ENCODE results near the gene TTLL12.

Gene TTLL12

DNA sequence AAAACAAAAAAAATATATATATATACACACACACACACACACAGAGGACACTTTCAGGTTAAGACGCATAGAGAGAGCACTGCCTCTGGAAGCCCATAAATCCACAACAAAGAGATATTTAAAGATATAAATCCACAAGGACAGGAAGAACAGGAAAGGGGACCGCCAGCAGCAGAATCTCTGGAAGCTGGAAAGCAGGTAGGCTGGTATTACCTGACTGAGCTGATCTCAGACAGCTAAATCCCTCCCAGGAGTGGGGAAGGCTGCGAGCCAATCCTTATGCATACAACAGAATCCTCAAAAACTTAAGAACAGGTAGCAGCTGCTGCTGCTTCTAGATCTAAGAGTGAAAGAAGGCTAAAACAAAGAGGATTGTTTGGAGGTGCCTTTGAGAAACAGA lies 42.0 kb downstream of the TTLL12 start:
- WGBS, 2 experiments: 94 to 96% methylated on average over 3 of the region's 3 CpGs
- Histone ChIP-seq H3K36me3 (ENCODE audit: control insufficient read depth, insufficient read depth, low read length) (peaks cover 9% of the 10 kb centered on the region), H3K9me3 (ENCODE audit: control insufficient read depth, low read length) (no peaks in the 10 kb centered on the region), H3K27me3 (ENCODE audit: control insufficient read depth, insufficient read depth, low read length, poor library complexity, severe bottlenecking) (no peaks in the 10 kb centered on the region), H3K27ac (ENCODE audit: insufficient read depth, low read depth, low read length, poor library complexity, severe bottlenecking) (no peak overlapping the region), H3K4me1 (ENCODE audit: control insufficient read depth, insufficient read depth, low read length) (no peaks in the 10 kb centered on the region), H3K4me3 (ENCODE audit: insufficient read depth, low read depth, low read length) (no peak overlapping the region)

DNA sequence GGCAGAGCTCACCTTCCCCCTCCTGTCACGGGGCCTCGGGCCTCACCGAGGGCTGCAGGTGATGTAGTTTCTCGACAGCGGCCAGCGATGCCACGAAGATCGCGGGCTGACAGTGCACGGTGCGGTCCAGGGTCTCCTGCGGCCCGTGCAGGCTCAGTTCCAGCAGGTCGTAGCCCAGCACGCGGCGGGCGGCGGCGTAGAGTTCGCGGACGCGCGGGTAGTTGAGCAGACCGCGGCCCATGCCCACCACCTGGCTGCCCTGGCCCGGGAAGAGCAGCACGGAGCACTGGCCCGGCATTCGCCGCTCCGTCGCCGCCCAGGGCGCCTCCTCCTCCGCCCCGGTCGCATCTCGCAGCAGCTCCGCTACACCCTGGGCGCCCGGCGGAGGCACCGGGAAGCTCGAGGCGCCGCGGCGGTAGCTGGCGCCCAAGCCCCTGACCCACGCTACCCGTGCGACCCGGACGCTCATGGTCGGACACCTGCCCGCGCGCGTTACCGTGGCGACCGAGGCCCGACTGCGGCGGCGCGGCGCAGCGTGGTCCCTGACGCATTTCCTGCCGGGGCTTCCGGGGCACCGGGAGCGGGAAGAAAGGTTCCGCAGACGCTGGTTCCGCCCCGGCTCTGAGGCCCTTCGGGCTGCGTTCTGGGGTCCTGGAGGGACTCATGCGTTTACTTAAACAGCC lies 43.9 kb downstream of the TTLL12 start, which contains the start of gene MCAT:
MCAT (minus strand) TSS at position 519 of the 683 bp plus-strand sequence; CDS start at position 469, 50 bp downstream.
- Histone ChIP-seq H3K4me1 (ENCODE audit: control insufficient read depth, insufficient read depth, low read length) (no peaks in the 10 kb centered on the region), H3K27me3 (ENCODE audit: control insufficient read depth, insufficient read depth, low read length, poor library complexity, severe bottlenecking) (no peaks in the 10 kb centered on the region), H3K36me3 (ENCODE audit: control insufficient read depth, insufficient read depth, low read length) (peaks cover 17% of the 10 kb centered on the region), H3K9me3 (ENCODE audit: control insufficient read depth, low read length) (no peaks in the 10 kb centered on the region), H3K27ac (ENCODE audit: insufficient read depth, low read depth, low read length, poor library complexity, severe bottlenecking) (no peak within 1 kb of the TSS), H3K4me3 (ENCODE audit: insufficient read depth, low read depth, low read length) (peak within 1 kb of the TSS; percentile 96)
- WGBS, 2 experiments: 1% methylated on average over 83 of the region's 83 CpGs

DNA sequence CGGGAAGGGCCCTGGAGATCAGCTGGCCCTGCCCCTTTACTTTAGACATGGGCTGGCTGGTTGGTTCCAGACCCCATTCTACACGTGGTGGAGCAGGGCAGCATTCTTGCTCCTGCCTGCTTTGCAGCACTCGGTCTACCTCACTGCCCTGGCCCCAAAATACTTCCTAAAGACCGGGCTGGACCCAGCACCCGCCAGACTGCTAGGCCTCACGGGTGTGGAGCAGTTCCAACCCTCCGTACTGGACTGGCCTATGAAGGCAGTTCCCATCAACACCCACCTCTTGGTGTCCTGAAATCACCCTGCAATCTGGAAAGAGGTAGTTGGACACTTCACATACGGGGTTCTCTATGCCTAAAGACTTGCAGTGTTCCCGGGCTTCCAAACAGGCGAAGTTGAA lies 50.1 kb downstream of the TTLL12 start:
- no peaks in the 10 kb centered on the region for H3K4me1 ChIP-seq (ENCODE audit: control insufficient read depth, insufficient read depth, low read length)
- H3K27me3 ChIP-seq (ENCODE audit: control insufficient read depth, insufficient read depth, low read length, poor library complexity, severe bottlenecking): no peaks in the 10 kb centered on the region
- WGBS, 2 experiments: 94 to 95% methylated on average over 10 of the region's 10 CpGs
- H3K36me3 ChIP-seq (ENCODE audit: control insufficient read depth, insufficient read depth, low read length): peaks cover 44% of the 10 kb centered on the region
- no peak overlapping the region for H3K4me3 ChIP-seq (ENCODE audit: insufficient read depth, low read depth, low read length)
- H3K9me3 ChIP-seq (ENCODE audit: control insufficient read depth, low read length): no peaks in the 10 kb centered on the region
- no peak overlapping the region for H3K27ac ChIP-seq (ENCODE audit: insufficient read depth, low read depth, low read length, poor library complexity, severe bottlenecking)

DNA sequence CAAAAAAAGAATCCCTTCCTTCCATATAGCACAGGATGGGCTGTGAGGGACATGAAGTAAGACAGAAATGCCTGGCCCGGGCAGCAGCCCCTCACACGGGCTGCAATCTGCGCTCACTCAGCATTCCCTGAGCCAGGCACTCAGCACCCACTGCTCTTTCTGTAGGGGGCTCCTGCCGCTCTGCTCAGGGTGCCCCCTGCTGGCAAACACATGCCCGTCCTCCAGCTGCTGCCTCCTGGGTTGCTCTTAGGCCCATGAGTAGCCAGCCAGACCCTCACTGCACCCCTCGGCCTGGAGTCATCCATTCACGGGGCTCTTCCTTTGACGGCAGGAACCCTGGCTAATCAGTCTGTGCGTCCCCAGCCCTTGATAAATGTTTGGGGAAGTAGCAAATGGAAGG lies 50.7 kb downstream of the TTLL12 start:
- no peak overlapping the region for H3K4me3 ChIP-seq (ENCODE audit: insufficient read depth, low read depth, low read length)
- H3K27ac ChIP-seq (ENCODE audit: insufficient read depth, low read depth, low read length, poor library complexity, severe bottlenecking): no peak overlapping the region
- H3K27me3 ChIP-seq (ENCODE audit: control insufficient read depth, insufficient read depth, low read length, poor library complexity, severe bottlenecking): no peaks in the 10 kb centered on the region
- no peaks in the 10 kb centered on the region for H3K4me1 ChIP-seq (ENCODE audit: control insufficient read depth, insufficient read depth, low read length)
- WGBS, 2 experiments: 76 to 81% methylated on average over 9 of the region's 9 CpGs
- no peaks in the 10 kb centered on the region for H3K9me3 ChIP-seq (ENCODE audit: control insufficient read depth, low read length)
- peaks cover 43% of the 10 kb centered on the region for H3K36me3 ChIP-seq (ENCODE audit: control insufficient read depth, insufficient read depth, low read length)

DNA sequence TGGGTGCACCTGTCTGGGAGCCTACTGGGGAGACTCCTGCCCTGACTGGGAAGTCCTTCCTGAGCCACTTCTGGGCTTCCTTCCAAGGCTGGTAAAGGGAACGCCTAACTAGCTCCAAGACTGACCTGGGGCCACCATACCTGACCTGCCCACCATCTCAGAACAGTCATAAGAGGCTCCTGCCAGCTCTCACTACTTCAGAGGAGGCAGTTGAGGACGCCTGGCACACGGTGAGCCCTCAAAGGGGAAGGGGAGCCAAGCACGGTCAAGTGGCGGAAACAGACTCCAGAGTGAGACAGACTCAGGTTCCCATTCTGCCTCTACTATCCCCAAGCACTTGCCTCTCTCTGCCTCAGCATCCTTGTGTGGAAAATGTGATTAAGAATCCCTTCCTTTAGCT lies 51.4 kb downstream of the TTLL12 start:
- WGBS, 2 experiments: 93 to 95% methylated on average over 5 of the region's 5 CpGs
- H3K9me3 ChIP-seq (ENCODE audit: control insufficient read depth, low read length): no peaks in the 10 kb centered on the region
- H3K36me3 ChIP-seq (ENCODE audit: control insufficient read depth, insufficient read depth, low read length): peaks cover 41% of the 10 kb centered on the region
- H3K4me3 ChIP-seq (ENCODE audit: insufficient read depth, low read depth, low read length): no peak overlapping the region
- no peak overlapping the region for H3K27ac ChIP-seq (ENCODE audit: insufficient read depth, low read depth, low read length, poor library complexity, severe bottlenecking)
- no peaks in the 10 kb centered on the region for H3K4me1 ChIP-seq (ENCODE audit: control insufficient read depth, insufficient read depth, low read length)
- H3K27me3 ChIP-seq (ENCODE audit: control insufficient read depth, insufficient read depth, low read length, poor library complexity, severe bottlenecking): no peaks in the 10 kb centered on the region

DNA sequence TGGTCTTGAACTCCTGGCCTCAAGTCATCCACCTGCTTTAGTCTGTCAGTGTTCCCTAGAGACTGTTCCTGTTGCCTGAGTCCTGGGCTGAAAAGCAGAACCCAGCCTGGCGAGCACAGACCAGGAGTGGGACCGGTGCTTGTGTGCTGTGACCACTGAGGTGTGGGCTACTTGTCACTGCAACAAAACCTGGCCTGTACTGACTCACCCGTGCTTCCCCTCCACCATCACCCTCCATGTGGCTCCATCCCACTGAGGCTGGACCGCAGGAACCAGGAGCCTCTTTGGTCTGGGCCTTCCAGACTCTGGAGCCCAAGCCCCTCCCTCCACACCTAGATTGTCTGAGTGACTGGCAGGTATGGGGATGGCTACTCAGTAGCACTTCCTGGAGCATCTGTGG lies 52.4 kb downstream of the TTLL12 start:
- Histone ChIP-seq H3K27ac (ENCODE audit: insufficient read depth, low read depth, low read length, poor library complexity, severe bottlenecking) (no peak overlapping the region), H3K36me3 (ENCODE audit: control insufficient read depth, insufficient read depth, low read length) (peaks cover 32% of the 10 kb centered on the region), H3K4me1 (ENCODE audit: control insufficient read depth, insufficient read depth, low read length) (peaks cover 3% of the 10 kb centered on the region), H3K4me3 (ENCODE audit: insufficient read depth, low read depth, low read length) (no peak overlapping the region), H3K9me3 (ENCODE audit: control insufficient read depth, low read length) (no peaks in the 10 kb centered on the region), H3K27me3 (ENCODE audit: control insufficient read depth, insufficient read depth, low read length, poor library complexity, severe bottlenecking) (no peaks in the 10 kb centered on the region)
- 90 to 97% methylated on average over 4 of the region's 4 CpGs for WGBS, 2 experiments

DNA sequence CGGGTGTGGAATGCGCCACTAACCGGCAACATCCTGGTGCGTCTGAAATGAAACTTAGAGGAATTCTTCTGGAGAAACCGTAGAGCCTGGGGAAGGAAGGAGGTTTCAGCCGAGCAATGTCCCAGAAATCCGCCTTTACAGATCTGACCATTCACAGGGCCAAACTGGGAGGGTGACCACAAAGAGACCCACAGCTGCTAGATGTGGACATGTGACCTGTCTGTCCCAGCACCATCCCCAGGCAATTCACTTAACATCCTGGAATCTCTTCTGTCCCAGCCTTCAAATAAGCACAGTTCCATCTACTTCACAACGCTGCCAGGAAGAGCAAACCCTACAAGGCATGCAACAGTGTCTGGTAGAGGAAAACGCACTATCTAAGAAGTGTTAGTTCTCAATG lies 53.5 kb downstream of the TTLL12 start:
- Histone ChIP-seq H3K36me3 (ENCODE audit: control insufficient read depth, insufficient read depth, low read length) (peaks cover 27% of the 10 kb centered on the region), H3K4me3 (ENCODE audit: insufficient read depth, low read depth, low read length) (no peak overlapping the region), H3K9me3 (ENCODE audit: control insufficient read depth, low read length) (no peaks in the 10 kb centered on the region), H3K27me3 (ENCODE audit: control insufficient read depth, insufficient read depth, low read length, poor library complexity, severe bottlenecking) (no peaks in the 10 kb centered on the region), H3K27ac (ENCODE audit: insufficient read depth, low read depth, low read length, poor library complexity, severe bottlenecking) (no peak overlapping the region), H3K4me1 (ENCODE audit: control insufficient read depth, insufficient read depth, low read length) (peaks cover 7% of the 10 kb centered on the region)
- 83% methylated on average over 9 of the region's 9 CpGs for WGBS, 2 experiments

DNA sequence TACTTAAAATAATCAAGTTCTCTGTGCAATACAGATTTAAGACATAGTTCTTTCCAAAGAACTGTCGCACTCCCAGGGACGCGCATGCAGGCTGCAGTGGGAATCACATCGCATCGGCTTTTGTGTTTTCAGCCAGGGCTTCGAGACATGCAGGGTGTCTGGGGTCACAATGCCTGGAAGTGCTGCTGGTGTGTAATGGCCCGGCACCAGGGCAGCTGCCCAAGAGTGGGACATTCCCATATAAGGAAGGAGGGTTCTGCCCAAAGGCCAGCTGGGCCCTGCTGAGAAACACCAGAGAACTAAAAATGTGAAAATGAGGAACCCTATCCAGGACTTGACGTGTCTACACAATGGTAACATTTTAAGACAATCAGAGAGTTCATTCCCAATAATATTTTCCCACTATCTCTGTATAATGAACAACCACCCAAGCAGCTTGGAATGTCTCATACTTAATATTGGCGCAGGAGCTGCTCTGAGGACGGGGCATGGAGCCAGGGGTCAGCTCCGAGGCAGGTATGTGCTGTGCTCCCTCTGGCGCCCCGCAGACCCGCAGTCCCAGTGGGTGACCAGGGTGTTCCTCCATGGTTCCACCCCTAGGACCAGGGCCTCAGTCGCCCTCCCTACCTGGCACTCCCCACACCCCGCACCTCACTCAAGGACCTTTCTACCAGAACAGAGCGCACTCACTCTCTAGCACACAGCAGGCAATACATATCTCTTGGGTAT lies 55.0 kb downstream of the TTLL12 start:
- no peak overlapping the region for H3K4me3 ChIP-seq (ENCODE audit: insufficient read depth, low read depth, low read length)
- H3K36me3 ChIP-seq (ENCODE audit: control insufficient read depth, insufficient read depth, low read length): peaks cover 22% of the 10 kb centered on the region
- no peaks in the 10 kb centered on the region for H3K27me3 ChIP-seq (ENCODE audit: control insufficient read depth, insufficient read depth, low read length, poor library complexity, severe bottlenecking)
- no peak overlapping the region for H3K27ac ChIP-seq (ENCODE audit: insufficient read depth, low read depth, low read length, poor library complexity, severe bottlenecking)
- H3K9me3 ChIP-seq (ENCODE audit: control insufficient read depth, low read length): no peaks in the 10 kb centered on the region
- H3K4me1 ChIP-seq (ENCODE audit: control insufficient read depth, insufficient read depth, low read length): peaks cover 7% of the 10 kb centered on the region
- 95% methylated on average over 17 of the region's 17 CpGs for WGBS, 2 experiments

DNA sequence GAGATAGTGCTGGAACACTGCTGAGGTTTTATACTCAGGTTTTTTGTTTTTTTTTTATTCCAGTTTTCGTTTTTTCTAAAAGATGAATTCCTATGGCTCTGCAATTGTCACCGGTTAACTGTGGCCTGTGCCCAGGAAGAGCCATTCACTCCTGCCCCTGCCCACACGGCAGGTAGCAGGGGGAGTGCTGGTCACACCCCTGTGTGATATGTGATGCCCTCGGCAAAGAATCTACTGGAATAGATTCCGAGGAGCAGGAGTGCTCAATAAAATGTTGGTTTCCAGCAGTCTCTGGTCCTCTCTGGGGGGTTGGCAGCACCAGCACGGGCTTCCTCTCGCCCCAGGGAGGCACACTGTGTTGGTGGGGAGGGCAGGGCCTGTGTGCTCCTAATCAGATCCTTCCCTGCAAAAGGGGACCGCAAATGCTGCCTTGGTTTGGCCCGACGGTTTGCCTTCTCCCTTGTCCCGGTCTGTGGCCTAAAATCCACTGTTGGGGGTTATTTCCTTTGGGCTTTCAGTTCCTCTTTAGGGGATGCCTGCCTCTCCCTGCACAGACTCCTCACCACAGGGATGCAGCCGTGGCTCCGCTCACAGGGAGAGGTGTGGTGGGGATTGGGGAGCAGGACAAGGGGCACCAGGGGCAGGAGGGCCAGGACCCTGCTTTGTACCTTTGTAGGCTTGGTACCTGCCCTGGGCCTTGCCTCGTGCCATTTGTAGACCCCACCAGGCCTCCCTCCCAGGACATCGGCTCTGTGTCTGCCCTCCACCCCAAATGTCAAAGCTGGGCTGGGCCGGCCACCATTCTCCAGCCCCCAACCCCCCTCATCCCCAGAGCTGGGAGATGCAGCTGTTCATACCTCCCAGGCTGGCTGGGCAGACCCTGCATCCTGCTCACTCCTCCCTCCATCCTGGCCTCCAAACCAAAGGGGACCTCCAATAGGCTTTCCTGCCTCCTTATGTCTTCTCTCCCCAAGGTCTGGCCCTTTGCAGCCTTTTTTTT lies 57.2 kb downstream of the TTLL12 start:
- no peaks in the 10 kb centered on the region for H3K9me3 ChIP-seq (ENCODE audit: control insufficient read depth, low read length)
- no peaks in the 10 kb centered on the region for H3K27me3 ChIP-seq (ENCODE audit: control insufficient read depth, insufficient read depth, low read length, poor library complexity, severe bottlenecking)
- peaks cover 10% of the 10 kb centered on the region for H3K36me3 ChIP-seq (ENCODE audit: control insufficient read depth, insufficient read depth, low read length)
- H3K27ac ChIP-seq (ENCODE audit: insufficient read depth, low read depth, low read length, poor library complexity, severe bottlenecking): no peak overlapping the region
- 72 to 74% methylated on average over 16 of the region's 16 CpGs for WGBS, 2 experiments
- no peak overlapping the region for H3K4me3 ChIP-seq (ENCODE audit: insufficient read depth, low read depth, low read length)
- H3K4me1 ChIP-seq (ENCODE audit: control insufficient read depth, insufficient read depth, low read length): peaks cover 7% of the 10 kb centered on the region

Measured in ectodermal cell (in vitro differentiated cells).